GM19238 (cell line): ENCODE measurements around the gene CD44.
"Not testable (repeated sequence)": the region's sequence is repeated elsewhere in the genome, so short reads cannot be mapped to it uniquely, and the experiment has no call there.

ENCODE experiments used
- DNase-seq: peaks from one replicate; pipeline ENCODE4 v3.0.0; 2011; ENCODE audit warnings: low spot score; ENCODE audit not compliant: insufficient read length

The CD44 gene

DNA sequence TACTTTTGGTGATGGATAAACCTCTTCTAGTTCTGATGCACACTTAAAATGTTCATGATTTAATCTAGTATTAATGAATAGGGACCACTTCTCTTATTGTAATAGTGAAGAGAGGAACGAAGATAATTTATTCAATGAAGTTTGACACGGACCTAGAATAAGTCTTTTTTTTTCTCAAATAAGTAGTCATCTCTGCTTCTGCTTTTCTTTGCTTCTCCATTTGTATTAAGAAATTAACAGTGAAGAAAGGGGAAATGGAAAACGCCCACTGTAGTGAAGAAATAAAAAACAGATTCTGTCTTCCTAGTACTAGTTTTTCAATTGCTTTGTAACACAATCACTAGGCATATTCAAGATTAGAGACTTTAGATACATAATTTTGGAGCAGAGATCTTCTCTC, 73.0 kb downstream of the CD44 start:
- DNase-seq: no peak

DNA sequence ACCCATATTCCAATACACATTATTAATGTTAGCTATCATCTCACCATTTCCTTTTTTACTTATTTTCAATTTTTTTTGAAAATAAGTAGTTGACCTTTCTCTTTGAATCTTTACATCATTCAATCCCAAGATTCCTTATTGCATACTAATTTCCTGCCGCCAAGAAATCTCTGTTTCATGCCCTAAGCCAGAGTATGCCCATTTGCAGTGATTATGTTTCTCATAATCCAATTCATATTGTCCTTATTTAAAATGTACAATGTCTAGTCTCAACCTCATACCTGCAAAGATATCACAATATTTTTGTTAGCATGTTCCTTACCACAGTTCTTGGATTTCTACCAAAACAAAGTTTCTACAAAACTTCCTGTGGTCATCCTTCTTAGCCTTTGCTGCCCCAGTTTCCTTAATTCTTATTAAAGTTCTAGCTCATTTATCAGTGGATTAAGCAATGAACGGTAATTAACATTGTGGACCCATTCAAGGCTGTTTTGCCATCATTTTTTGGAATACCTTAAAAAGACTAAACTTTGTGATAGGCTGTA, 75.3 kb downstream of the CD44 start:
- DNase-seq: no peak

DNA sequence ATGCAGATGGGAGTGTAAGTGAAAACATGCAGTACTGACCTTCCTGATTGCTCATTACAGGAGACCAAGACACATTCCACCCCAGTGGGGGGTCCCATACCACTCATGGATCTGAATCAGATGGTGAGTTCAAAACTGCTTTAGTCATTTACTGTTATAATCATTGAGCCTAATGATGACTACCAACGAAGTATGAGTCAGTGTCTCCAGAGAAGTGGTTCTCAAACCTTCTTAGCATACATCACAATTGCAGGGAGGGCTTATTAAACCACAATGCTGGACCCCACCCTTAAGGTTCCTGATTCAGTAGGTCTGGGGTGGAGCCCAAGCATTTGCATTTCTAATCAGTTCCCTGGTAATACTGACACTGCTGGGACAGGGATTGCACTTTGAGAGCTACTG, 75.8 kb downstream of the CD44 start:
- no peak for DNase-seq

DNA sequence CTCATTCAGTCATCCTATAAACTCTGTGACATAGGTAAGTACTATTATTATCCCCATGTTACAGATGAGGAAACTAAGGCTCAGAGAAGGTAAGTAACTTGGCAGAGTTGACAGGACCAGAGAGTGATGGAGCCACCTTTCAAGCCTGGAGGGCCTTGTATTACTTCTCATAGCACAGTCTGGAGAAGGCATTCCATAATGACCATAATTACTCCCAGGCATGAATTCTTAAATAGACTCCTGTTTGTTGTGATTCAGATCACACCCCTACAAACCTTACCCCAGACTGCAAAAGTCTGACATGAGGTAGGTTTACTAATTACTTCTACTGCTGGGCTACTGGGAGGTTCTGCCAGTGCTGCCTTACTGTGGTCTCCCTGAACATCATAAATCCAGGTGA, 77.0 kb downstream of the CD44 start:
- DNase-seq: no peak

DNA sequence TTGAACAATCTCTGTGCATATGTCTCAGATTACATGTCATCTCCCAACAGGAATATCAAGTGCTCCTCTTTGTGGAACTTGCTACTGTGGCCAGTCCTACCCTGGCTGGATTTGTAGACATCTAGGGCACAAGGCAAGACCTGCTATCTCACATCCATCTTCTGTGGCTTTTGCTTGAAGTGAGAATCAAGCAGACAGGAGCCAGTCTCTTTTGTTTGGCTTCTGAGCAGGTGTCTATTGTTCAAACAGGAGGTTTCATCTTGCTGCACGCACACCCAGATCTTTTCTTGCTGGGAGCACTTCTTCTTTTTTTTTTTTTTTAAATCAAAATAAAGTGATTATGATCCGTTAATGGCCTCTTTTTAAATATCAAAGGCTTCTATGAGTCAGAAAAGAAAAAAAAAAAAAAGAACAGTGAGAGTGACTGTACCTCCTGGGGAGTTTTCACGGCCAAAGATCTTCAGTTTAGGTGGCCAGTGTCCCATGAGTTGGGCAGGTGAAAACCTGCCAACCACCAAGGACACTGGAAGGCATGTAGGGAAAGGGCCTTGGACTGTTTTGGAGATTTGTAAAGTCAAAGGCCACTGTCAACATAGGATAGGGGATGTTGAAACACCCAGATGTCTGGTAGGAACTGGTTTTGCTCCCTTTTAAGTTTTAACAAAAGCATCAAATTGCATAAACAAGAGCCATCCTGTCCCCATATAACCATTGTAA, 78.1 kb downstream of the CD44 start:
- DNase-seq: no peak

- DNase-seq: no peak
These were observed 80.0 kb downstream of the CD44 start for GRCh38 chr11:35218956-35219355.

DNA sequence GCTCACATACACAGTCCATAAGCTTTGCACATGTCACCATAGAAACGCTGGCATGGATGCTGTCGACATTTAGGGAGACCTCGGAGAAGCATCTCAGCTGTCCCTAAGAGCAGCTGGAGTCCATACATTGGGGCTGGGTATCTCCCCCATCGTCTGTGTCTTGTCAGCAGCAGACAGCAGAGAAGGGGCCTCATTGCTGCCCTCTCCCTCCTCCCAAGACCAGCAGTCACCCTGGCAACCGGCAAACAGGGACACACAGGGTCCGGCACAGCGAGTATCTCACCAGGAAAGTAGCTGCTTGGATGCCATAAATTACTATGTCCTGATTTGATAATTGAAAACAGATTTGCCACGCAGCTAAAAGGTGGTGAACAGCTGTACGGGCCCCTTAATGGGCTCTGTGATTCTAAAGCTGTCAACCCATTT, 84.4 kb downstream of the CD44 start:
- no peak for DNase-seq

DNA sequence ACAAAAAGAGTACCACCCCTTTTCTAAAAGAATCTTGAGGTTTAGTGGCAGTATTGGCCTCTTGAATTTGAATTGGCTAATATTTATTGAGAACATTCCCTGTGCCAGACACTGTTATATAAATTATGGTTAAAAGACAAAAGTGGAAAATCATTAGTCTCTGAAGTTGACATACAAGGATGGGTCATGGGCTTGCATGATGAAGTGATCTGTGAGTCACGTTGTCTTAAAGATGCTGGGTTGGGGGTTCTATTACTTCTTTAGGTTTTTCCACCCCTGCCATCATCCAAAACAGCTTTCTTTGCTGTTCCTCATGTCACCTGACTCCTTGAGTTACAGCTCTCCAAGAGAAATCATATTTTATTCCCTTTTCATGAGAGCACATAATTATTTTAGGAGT, 85.0 kb downstream of the CD44 start:
- no peak for DNase-seq

GRCh38 chr11:35225946-35226520, 87.1 kb downstream of the CD44 start:
- DNase-seq: no peak

DNA sequence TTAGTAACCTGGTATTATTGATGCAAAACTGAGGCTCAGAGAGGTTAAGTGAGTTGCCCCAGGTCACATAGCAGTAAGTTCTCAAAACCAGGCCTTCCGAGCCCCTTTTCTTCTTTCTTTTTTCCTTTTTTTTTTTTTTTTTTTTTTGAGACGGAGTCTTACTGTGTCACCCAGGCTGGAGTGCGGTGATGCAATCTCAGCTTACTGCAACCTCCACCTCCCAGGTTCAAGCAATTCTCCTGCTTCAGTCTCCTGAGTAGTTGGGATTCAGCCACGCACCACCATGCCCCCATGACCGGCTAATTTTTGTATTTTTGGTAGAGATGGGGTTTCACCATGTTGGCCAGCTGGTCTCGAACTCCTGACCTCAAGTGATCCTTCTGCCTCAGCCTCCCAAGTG, 87.8 kb downstream of the CD44 start:
- DNase-seq: not testable (repeated sequence)

DNA sequence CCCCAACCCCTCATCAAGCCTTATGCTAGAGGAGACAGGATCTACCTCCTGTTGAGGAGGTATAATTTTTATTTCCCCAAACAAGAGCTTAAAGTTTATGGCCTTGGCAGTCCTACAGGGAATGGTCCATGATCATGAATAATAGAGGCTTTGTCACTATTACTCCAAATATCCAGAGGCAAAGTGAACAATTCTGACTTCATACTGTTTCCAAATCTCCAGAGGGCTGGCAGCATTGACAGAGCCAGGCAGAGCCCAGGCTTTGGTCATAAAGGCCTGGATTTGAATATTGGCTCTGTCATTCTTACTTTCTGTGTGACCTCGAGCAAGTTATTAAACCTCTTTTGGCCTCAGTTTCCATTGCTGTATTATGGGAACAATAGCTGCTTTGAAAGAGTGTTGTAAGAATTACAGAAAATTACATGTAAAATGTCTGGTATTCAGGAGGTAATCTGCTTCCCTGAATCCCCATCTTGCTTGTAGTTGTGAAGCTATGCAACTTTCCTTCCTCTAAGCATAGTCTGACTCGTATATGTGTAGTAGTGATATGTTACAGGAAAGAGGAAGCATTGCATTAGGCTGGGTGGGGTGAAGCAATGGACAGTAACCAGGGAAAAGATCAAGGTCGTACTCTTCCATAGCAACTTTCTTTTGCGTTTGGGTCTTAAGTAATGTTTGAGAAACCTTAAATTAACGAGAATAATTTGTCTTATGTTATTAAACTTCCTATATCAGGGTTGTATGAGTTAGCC, 88.8 kb downstream of the CD44 start:
- DNase-seq: no peak

DNA sequence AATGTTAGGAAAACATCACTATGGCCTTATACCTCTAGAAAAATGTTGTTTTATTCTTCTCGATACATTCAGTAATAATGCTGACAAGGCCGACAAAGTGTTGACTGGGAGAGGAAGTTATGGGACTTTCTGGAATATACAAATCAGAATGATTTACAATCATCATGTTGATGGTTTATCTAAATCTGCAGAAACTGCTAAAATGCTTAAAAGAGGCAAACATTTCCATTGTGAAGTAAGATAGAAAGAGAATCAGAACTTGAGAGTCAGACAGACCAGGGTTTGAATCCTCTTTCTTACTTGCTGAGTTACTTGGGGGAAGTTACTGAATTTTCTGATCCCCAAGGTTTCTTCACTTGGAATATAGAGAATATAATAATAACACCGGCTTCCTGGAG, 89.4 kb downstream of the CD44 start:
- DNase-seq: no peak

DNA sequence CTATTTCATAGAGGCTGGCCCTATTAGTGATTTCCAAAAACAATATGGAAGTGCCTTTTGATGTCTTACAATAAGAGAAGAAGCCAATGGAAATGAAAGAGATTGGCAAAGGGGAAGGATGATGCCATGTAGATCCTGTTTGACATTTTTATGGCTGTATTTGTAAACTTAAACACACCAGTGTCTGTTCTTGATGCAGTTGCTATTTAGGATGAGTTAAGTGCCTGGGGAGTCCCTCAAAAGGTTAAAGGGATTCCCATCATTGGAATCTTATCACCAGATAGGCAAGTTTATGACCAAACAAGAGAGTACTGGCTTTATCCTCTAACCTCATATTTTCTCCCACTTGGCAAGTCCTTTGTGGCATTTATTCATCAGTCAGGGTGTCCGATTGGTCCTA, 91.4 kb downstream of the CD44 start:
- DNase-seq: no peak

- no peak for DNase-seq
These were observed 92.3 kb downstream of the CD44 start for GRCh38 chr11:35231076-35231860.

GRCh38 chr11:35232891-35233330, 93.9 kb downstream of the CD44 start:
- DNase-seq: no peak

- DNase-seq: no peak
These were observed 94.5 kb downstream of the CD44 start for GRCh38 chr11:35233518-35233917.

DNA sequence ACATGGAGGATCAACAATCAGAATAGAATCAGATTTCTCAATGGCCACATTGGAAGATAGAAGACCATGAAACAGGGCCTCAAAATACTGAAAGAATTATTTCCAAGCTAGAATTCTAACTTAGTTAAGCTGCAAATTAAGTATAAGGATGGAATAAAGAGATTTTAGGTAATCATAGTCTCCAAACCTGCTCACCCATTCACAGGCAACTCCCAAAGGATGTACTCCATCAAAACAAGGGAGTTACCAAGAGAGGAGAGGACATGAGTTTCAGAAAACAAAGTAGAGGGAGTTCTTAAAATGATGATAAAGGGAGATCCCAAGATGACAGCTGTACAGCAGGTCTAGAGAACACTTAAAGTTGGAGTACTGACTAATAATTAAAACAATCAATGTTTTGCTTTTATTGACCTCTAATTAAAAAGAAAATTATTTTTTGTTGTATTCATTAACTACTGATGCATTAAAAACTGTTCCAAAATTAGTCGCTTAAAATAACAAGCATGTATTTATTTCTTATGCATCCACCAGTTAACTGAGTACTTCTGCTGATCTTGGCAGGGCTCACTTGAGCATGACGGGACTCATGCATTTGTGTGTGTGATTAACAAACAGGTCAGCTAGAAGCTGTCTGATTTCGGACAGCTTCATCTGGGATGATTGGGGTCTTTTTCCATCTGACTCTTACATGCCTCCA, 95.6 kb downstream of the CD44 start:
- no peak for DNase-seq

- DNase-seq: no peak
These were observed 96.1 kb downstream of the CD44 start for GRCh38 chr11:35235157-35235468.

GRCh38 chr11:35235498-35235897, 96.5 kb downstream of the CD44 start:
- no peak for DNase-seq

- no peak for DNase-seq
These were observed 97.1 kb downstream of the CD44 start for GRCh38 chr11:35235936-35236666.

DNA sequence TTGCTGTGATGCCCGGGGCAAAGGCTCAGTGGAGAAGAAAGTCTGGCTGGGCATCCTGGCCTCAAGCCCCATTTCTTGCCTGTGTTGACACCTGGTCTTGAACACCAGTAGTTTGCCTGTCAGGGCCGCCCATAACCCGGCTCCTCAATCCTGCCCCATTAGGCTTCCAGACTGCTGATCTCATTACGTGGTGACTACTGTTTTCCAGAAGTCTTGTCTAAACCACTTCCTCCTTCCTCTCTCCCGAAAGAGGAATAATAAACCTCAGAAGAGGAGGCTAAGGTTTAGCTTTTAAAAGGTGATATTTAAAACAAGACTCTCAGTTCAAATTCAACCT, 97.7 kb downstream of the CD44 start:
- no peak for DNase-seq
